GM23338 (cell line): ENCODE measurements around the gene MYOCD. TPM values are rescaled to one million over a fixed set of nuclear protein-coding genes. Genes with fewer than 3 reads are reported as not detected.

ENCODE experiments used
- ATAC-seq: fragments of 200-7000 bp; cut with Tn5 transposase; 3 replicates; pipeline ENCODE4 v1.9.1; 2020
- DNase-seq: peaks from one replicate; pipeline ENCODE4 v3.0.0-alpha.2; 2015; ENCODE audit warnings: low spot score
- H2AFZ ChIP-seq: fragments of 200-600 bp; sonication (generic); 2 replicates; pipeline ENCODE4 v1.8.0; 2016; ENCODE audit warnings: antibody characterized with exemption, mild to moderate bottlenecking, moderate library complexity
- H3F3A ChIP-seq: fragments of 200-600 bp; sonication (generic); replicated peaks from 2 replicates; pipeline ENCODE4 v1.8.0; 2017; ENCODE audit warnings: antibody characterized with exemption, mixed run types, low read depth
- H3K27ac ChIP-seq: fragments of 200-600 bp; sonication (generic); 2 replicates; pipeline ENCODE4 v1.6.1; 2016; ENCODE audit warnings: low read depth
- H3K27me3 ChIP-seq: fragments of 200-600 bp; sonication (generic); 2 replicates; pipeline ENCODE4 v1.8.0; 2016; ENCODE audit warnings: mild to moderate bottlenecking, mixed run types, moderate library complexity; ENCODE audit not compliant: insufficient read depth
- H3K36me3 ChIP-seq: fragments of 200-600 bp; sonication (generic); 2 replicates; pipeline ENCODE4 v1.8.0; 2016; ENCODE audit warnings: mild to moderate bottlenecking; ENCODE audit not compliant: insufficient read depth
- H3K4me1 ChIP-seq: fragments of 200-600 bp; sonication (generic); 2 replicates; pipeline ENCODE4 v1.8.0; 2016; ENCODE audit warnings: mild to moderate bottlenecking, moderate library complexity; ENCODE audit not compliant: insufficient read depth
- H3K4me2 ChIP-seq: fragments of 200-600 bp; sonication (generic); 2 replicates; pipeline ENCODE4 v1.7.1; 2017; ENCODE audit warnings: mixed run types
- H3K4me3 ChIP-seq: fragments of 200-600 bp; sonication (generic); 2 replicates; pipeline ENCODE4 v1.6.1; 2016; ENCODE audit warnings: mixed run types
- H3K79me2 ChIP-seq: fragments of 200-600 bp; sonication (generic); replicated peaks from 2 replicates; pipeline ENCODE4 v1.8.0; 2017; ENCODE audit warnings: mild to moderate bottlenecking; ENCODE audit not compliant: insufficient read depth
- H3K9me2 ChIP-seq: fragments of 200-600 bp; sonication (generic); 2 replicates; pipeline ENCODE4 v1.8.0; 2017; ENCODE audit not compliant: insufficient read depth
- H4K20me1 ChIP-seq: fragments of 200-600 bp; sonication (generic); replicated peaks from 2 replicates; pipeline ENCODE4 v1.8.0; 2017; ENCODE audit warnings: mild to moderate bottlenecking; ENCODE audit not compliant: insufficient read depth
- H3K27ac Mint-ChIP-seq: 2 replicates; pipeline ENCODE4 v1.8.0; 2020; ENCODE audit warnings: inconsistent platforms, mild to moderate bottlenecking, moderate library complexity, mixed read lengths
- H3K27me3 Mint-ChIP-seq: 3 replicates; pipeline ENCODE4 v1.8.0; 2022; ENCODE audit warnings: low read depth, mild to moderate bottlenecking, moderate library complexity, mixed read lengths, inconsistent platforms; ENCODE audit not compliant: insufficient read depth, poor library complexity
- H3K36me3 Mint-ChIP-seq: 3 replicates; pipeline ENCODE4 v1.8.0; 2021; ENCODE audit warnings: low read depth, mild to moderate bottlenecking, inconsistent platforms, moderate library complexity, mixed read lengths
- H3K4me1 Mint-ChIP-seq: 3 replicates; pipeline ENCODE4 v1.8.0; 2020; ENCODE audit warnings: mild to moderate bottlenecking, inconsistent platforms, mixed read lengths
- H3K4me3 Mint-ChIP-seq: 3 replicates; pipeline ENCODE4 v1.8.0; 2021; ENCODE audit warnings: moderate library complexity, mild to moderate bottlenecking, inconsistent platforms, mixed read lengths
- H3K9me3 Mint-ChIP-seq: 3 replicates; pipeline ENCODE4 v1.8.0; 2020; ENCODE audit warnings: moderate library complexity, mild to moderate bottlenecking, inconsistent platforms, mixed read lengths
- EZH2 ChIP-seq: fragments of 200-600 bp; sonication (generic); IDR thresholded peaks from one replicate; pipeline ENCODE4 v1.8.0; 2017; ENCODE audit warnings: antibody characterized with exemption, mild to moderate bottlenecking, low read depth; ENCODE audit not compliant: unreplicated experiment
- EZH2phosphoT487 ChIP-seq: fragments of 200-600 bp; sonication (generic); IDR thresholded peaks from one replicate; pipeline ENCODE4 v1.8.1; 2018; ENCODE audit warnings: antibody characterized with exemption; ENCODE audit not compliant: unreplicated experiment
- JUNB ChIP-seq: IDR thresholded peaks from one replicate; pipeline ENCODE4 v1.6.1; 2016; ENCODE audit warnings: antibody characterized with exemption; ENCODE audit not compliant: unreplicated experiment
- NANOG ChIP-seq: IDR thresholded peaks from 2 replicates; pipeline ENCODE4 v1.6.1; 2016; ENCODE audit warnings: antibody characterized with exemption, borderline replicate concordance
- POLR2AphosphoS5 ChIP-seq: IDR thresholded peaks from 2 replicates; pipeline ENCODE4 v1.6.1; 2016; ENCODE audit warnings: antibody characterized with exemption, low read depth
- STAT1 ChIP-seq: IDR thresholded peaks from one replicate; pipeline ENCODE4 v1.6.1; 2016; ENCODE audit warnings: antibody characterized with exemption; ENCODE audit not compliant: unreplicated experiment
- ZNF114 ChIP-seq: fragments of 250-450 bp; sonication (Bioruptor Pico); IDR thresholded peaks from 2 replicates; pipeline ENCODE4 v1.5.0; 2020; ENCODE audit warnings: mild to moderate bottlenecking, moderate library complexity
- ZNF331 ChIP-seq: fragments of 250-450 bp; sonication (Bioruptor Pico); IDR thresholded peaks from 2 replicates; pipeline ENCODE4 v1.5.0; 2020; ENCODE audit warnings: low read depth, mild to moderate bottlenecking, moderate library complexity
- polyA plus RNA-seq: library from polyadenylated mRNA; unstranded; fragments of >200 nt; fragmentation: Nextera tagmentation; extraction: Ambion mirVana; gene quantifications from 2 replicates; pipeline ENCODE4 v1.2.1, GENCODE V29; 2016
- total RNA-seq: library from RNA; depleted of rRNA; stranded (reverse); fragments of >200 nt; shearing (Covaris generic); gene quantifications from 2 replicates; pipeline ENCODE4 v1.2.3, GENCODE V29; 2014
- TF ChIP-seq, protein P1 (sequence below), 2 experiments: fragments of 200-600 bp in 1 of 2; sonication (generic) in 1 of 2; conservative IDR thresholded peaks; 2 replicates each; pipeline versions ENCODE4 v1.5.1 to v1.6.1; 2016 to 2017; ENCODE audit warnings: antibody characterized with exemption in 2 of 2, low read depth in 2 of 2, mild to moderate bottlenecking in 2 of 2, moderate library complexity in 1 of 2
- TF ChIP-seq, protein P2 (sequence below): IDR thresholded peaks from one replicate; pipeline ENCODE4 v1.6.1; 2018; ENCODE audit warnings: antibody characterized with exemption; ENCODE audit not compliant: unreplicated experiment
- TF ChIP-seq, protein P3 (sequence below): fragments of 250-450 bp; sonication (Bioruptor Pico); IDR thresholded peaks from 2 replicates; pipeline ENCODE4 v1.5.0; 2020; ENCODE audit warnings: mild to moderate bottlenecking, moderate library complexity

The MYOCD gene
- total and polyA plus RNA-seq, 2 experiments from 2014 or later = 0.80 to 2.4 TPM

DNA sequence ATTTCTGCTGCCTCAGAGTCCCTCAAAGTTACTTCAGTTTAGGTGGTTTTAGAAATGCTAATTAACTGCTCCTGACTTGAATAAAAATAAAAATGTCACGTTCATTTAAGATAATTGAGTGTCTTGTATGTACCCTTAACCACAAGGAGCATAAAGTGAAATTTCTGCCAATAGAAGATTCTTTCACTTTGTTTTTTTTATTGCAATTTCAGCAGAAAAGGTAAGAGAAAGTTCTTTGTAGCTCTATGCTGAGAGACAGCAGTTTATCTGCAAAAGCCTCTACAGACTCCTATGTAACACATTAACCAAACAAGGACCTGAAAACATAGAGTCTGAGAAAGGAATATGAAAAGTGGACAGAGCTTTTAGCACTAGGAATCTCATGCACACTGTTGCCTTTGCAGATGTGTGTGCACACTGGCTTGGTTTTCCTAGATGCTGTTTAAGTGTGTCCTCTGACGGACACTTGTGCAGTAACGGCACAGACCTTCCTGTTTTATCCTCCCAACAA, 135.2 kb downstream of the MYOCD start (continued):
- no peak for TF ChIP-seq EZH2phosphoT487
- TF ChIP-seq, protein P1, sequence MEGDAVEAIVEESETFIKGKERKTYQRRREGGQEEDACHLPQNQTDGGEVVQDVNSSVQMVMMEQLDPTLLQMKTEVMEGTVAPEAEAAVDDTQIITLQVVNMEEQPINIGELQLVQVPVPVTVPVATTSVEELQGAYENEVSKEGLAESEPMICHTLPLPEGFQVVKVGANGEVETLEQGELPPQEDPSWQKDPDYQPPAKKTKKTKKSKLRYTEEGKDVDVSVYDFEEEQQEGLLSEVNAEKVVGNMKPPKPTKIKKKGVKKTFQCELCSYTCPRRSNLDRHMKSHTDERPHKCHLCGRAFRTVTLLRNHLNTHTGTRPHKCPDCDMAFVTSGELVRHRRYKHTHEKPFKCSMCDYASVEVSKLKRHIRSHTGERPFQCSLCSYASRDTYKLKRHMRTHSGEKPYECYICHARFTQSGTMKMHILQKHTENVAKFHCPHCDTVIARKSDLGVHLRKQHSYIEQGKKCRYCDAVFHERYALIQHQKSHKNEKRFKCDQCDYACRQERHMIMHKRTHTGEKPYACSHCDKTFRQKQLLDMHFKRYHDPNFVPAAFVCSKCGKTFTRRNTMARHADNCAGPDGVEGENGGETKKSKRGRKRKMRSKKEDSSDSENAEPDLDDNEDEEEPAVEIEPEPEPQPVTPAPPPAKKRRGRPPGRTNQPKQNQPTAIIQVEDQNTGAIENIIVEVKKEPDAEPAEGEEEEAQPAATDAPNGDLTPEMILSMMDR (conservative IDR thresholded peaks at IDR 0.05; ENCODE audit: low read depth in 2 of 2) = no peak
- no peak for TF ChIP-seq JUNB
- TF ChIP-seq NANOG = no peak
- TF ChIP-seq POLR2AphosphoS5 = no peak

DNA sequence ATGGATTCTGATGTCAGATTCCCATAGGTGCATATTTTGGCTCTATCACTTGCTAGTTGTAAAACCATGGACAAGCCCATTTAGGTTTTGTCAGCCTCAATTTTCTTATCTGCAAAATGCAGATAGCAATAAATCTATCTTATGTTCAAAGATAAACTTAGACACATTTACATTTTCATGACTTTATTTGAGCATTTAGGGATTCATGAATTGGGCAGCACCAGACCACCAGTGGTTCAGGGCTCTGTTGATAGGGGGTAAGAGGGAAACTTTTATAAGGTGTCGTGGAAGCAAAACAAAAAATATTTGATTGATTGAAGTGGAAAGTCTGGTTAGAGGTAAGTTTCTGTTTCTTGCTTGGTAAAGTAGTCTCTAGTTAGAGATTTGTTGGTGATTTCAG, 140.9 kb downstream of the MYOCD start:
- Mint-ChIP-seq H3K36me3 (peaks cover 41% of the 10 kb centered on the region), H3K4me3 (no peak overlapping the region), H3K9me3 (peaks cover 42% of the 10 kb centered on the region), H3K27me3 (peaks cover 3% of the 10 kb centered on the region), H3K27ac (no peak overlapping the region), H3K4me1 (no peaks in the 10 kb centered on the region)
- Histone ChIP-seq H3K27me3 (no peaks in the 10 kb centered on the region), H4K20me1 (peaks cover 5% of the 10 kb centered on the region), H3F3A (no peaks in the 10 kb centered on the region), H3K27ac (no peak overlapping the region), H3K4me2 (no peak overlapping the region), H3K4me1 (no peaks in the 10 kb centered on the region), H3K4me3 (no peak overlapping the region), H2AFZ (no peak overlapping the region), H3K36me3 (peaks cover 5% of the 10 kb centered on the region; the same call in 1 of the 2 replicates), H3K9me2 (peaks cover 7% of the 10 kb centered on the region; the same call in 1 of the 2 replicates), H3K79me2 (peaks cover 75% of the 10 kb centered on the region)
- ATAC-seq = no peak
- DNase-seq = no peak
- TF ChIP-seq, protein P1 (conservative IDR thresholded peaks at IDR 0.05; ENCODE audit: low read depth in 2 of 2) = no peak
- no peak for TF ChIP-seq EZH2phosphoT487
- TF ChIP-seq EZH2 = no peak
- TF ChIP-seq, protein P2, sequence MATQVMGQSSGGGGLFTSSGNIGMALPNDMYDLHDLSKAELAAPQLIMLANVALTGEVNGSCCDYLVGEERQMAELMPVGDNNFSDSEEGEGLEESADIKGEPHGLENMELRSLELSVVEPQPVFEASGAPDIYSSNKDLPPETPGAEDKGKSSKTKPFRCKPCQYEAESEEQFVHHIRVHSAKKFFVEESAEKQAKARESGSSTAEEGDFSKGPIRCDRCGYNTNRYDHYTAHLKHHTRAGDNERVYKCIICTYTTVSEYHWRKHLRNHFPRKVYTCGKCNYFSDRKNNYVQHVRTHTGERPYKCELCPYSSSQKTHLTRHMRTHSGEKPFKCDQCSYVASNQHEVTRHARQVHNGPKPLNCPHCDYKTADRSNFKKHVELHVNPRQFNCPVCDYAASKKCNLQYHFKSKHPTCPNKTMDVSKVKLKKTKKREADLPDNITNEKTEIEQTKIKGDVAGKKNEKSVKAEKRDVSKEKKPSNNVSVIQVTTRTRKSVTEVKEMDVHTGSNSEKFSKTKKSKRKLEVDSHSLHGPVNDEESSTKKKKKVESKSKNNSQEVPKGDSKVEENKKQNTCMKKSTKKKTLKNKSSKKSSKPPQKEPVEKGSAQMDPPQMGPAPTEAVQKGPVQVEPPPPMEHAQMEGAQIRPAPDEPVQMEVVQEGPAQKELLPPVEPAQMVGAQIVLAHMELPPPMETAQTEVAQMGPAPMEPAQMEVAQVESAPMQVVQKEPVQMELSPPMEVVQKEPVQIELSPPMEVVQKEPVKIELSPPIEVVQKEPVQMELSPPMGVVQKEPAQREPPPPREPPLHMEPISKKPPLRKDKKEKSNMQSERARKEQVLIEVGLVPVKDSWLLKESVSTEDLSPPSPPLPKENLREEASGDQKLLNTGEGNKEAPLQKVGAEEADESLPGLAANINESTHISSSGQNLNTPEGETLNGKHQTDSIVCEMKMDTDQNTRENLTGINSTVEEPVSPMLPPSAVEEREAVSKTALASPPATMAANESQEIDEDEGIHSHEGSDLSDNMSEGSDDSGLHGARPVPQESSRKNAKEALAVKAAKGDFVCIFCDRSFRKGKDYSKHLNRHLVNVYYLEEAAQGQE = no peak
- TF ChIP-seq, protein P3, sequence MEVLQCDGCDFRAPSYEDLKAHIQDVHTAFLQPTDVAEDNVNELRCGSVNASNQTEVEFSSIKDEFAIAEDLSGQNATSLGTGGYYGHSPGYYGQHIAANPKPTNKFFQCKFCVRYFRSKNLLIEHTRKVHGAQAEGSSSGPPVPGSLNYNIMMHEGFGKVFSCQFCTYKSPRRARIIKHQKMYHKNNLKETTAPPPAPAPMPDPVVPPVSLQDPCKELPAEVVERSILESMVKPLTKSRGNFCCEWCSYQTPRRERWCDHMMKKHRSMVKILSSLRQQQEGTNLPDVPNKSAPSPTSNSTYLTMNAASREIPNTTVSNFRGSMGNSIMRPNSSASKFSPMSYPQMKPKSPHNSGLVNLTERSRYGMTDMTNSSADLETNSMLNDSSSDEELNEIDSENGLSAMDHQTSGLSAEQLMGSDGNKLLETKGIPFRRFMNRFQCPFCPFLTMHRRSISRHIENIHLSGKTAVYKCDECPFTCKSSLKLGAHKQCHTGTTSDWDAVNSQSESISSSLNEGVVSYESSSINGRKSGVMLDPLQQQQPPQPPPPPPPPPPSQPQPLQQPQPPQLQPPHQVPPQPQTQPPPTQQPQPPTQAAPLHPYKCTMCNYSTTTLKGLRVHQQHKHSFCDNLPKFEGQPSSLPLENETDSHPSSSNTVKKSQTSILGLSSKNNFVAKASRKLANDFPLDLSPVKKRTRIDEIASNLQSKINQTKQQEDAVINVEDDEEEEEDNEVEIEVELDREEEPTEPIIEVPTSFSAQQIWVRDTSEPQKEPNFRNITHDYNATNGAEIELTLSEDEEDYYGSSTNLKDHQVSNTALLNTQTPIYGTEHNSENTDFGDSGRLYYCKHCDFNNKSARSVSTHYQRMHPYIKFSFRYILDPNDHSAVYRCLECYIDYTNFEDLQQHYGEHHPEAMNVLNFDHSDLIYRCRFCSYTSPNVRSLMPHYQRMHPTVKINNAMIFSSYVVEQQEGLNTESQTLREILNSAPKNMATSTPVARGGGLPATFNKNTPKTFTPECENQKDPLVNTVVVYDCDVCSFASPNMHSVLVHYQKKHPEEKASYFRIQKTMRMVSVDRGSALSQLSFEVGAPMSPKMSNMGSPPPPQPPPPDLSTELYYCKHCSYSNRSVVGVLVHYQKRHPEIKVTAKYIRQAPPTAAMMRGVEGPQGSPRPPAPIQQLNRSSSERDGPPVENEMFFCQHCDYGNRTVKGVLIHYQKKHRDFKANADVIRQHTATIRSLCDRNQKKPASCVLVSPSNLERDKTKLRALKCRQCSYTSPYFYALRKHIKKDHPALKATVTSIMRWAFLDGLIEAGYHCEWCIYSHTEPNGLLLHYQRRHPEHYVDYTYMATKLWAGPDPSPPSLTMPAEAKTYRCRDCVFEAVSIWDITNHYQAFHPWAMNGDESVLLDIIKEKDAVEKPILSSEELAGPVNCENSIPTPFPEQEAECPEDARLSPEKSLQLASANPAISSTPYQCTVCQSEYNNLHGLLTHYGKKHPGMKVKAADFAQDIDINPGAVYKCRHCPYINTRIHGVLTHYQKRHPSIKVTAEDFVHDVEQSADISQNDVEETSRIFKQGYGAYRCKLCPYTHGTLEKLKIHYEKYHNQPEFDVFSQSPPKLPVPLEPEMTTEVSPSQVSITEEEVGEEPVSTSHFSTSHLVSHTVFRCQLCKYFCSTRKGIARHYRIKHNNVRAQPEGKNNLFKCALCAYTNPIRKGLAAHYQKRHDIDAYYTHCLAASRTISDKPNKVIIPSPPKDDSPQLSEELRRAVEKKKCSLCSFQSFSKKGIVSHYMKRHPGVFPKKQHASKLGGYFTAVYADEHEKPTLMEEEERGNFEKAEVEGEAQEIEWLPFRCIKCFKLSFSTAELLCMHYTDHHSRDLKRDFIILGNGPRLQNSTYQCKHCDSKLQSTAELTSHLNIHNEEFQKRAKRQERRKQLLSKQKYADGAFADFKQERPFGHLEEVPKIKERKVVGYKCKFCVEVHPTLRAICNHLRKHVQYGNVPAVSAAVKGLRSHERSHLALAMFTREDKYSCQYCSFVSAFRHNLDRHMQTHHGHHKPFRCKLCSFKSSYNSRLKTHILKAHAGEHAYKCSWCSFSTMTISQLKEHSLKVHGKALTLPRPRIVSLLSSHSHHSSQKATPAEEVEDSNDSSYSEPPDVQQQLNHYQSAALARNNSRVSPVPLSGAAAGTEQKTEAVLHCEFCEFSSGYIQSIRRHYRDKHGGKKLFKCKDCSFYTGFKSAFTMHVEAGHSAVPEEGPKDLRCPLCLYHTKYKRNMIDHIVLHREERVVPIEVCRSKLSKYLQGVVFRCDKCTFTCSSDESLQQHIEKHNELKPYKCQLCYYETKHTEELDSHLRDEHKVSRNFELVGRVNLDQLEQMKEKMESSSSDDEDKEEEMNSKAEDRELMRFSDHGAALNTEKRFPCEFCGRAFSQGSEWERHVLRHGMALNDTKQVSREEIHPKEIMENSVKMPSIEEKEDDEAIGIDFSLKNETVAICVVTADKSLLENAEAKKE (CRISPR knock-in tag) = no peak
- TF ChIP-seq NANOG = no peak
- no peak for TF ChIP-seq ZNF331
- TF ChIP-seq JUNB = no peak
- TF ChIP-seq STAT1 = no peak
- TF ChIP-seq ZNF114 (CRISPR knock-in tag) = no peak
- no peak for TF ChIP-seq POLR2AphosphoS5
